Osteocyte (in vitro differentiated cells): ENCODE measurements around the gene C15orf62. TPM values are rescaled to one million over a fixed set of nuclear protein-coding genes. Genes with fewer than 3 reads are reported as not detected.

ENCODE experiments used
- DNase-seq: peaks from one replicate; pipeline ENCODE4 v3.0.0; 2021; ENCODE audit warnings: mixed read lengths; ENCODE audit not compliant: unreplicated experiment; ENCODE audit errors: extremely low spot score
- H3K27ac Mint-ChIP-seq: one replicate; pipeline ENCODE4 v1.8.0; 2021; ENCODE audit warnings: mild to moderate bottlenecking, mixed read lengths; ENCODE audit not compliant: unreplicated experiment
- H3K27me3 Mint-ChIP-seq: one replicate; pipeline ENCODE4 v1.8.0; 2021; ENCODE audit warnings: mixed read lengths; ENCODE audit not compliant: unreplicated experiment
- H3K36me3 Mint-ChIP-seq: one replicate; pipeline ENCODE4 v1.8.0; 2021; ENCODE audit warnings: mixed read lengths; ENCODE audit not compliant: unreplicated experiment
- H3K4me1 Mint-ChIP-seq: one replicate; pipeline ENCODE4 v1.8.0; 2021; ENCODE audit warnings: mixed read lengths; ENCODE audit not compliant: unreplicated experiment
- H3K4me3 Mint-ChIP-seq: one replicate; pipeline ENCODE4 v1.8.0; 2021; ENCODE audit warnings: mild to moderate bottlenecking, moderate library complexity, mixed read lengths; ENCODE audit not compliant: unreplicated experiment
- H3K9me3 Mint-ChIP-seq: one replicate; pipeline ENCODE4 v1.8.0; 2021; ENCODE audit warnings: mixed read lengths; ENCODE audit not compliant: unreplicated experiment
- CTCF ChIP-seq: fragments of 200-600 bp; sonication (generic); IDR thresholded peaks from 2 replicates; pipeline ENCODE4 v1.5.0; 2021; ENCODE audit warnings: antibody characterized with exemption, mild to moderate bottlenecking, moderate library complexity
- total RNA-seq: library from RNA; stranded (reverse); gene quantifications from 2 replicates; pipeline ENCODE4 v1.2.1, GENCODE V29; 2021

C15orf62 gene
- total RNA-seq, 1 donor from 2014 or later = not detected

- H3K27me3 Mint-ChIP-seq = no peaks in the 10 kb centered on the region
- no peak for DNase-seq
- no peak overlapping the region for H3K4me3 Mint-ChIP-seq
- H3K27ac Mint-ChIP-seq = peak overlapping the region; percentile 73
- TF ChIP-seq CTCF = no peak
- H3K36me3 Mint-ChIP-seq = peaks cover 8% of the 10 kb centered on the region
- H3K4me1 Mint-ChIP-seq = peaks cover 28% of the 10 kb centered on the region
- H3K9me3 Mint-ChIP-seq = no peaks in the 10 kb centered on the region
Observed at GRCh38 chr15:40787344-40787841, 17.6 kb downstream of the C15orf62 start.

- H3K36me3 Mint-ChIP-seq = peaks cover 7% of the 10 kb centered on the region
- H3K4me3 Mint-ChIP-seq = no peak overlapping the region
- no peaks in the 10 kb centered on the region for H3K9me3 Mint-ChIP-seq
- H3K27me3 Mint-ChIP-seq = no peaks in the 10 kb centered on the region
- H3K27ac Mint-ChIP-seq = peak overlapping the region; percentile 73
- no peak for DNase-seq
- no peak for TF ChIP-seq CTCF
- peaks cover 28% of the 10 kb centered on the region for H3K4me1 Mint-ChIP-seq
Observed at GRCh38 chr15:40787991-40788390, 18.2 kb downstream of the C15orf62 start.

DNA sequence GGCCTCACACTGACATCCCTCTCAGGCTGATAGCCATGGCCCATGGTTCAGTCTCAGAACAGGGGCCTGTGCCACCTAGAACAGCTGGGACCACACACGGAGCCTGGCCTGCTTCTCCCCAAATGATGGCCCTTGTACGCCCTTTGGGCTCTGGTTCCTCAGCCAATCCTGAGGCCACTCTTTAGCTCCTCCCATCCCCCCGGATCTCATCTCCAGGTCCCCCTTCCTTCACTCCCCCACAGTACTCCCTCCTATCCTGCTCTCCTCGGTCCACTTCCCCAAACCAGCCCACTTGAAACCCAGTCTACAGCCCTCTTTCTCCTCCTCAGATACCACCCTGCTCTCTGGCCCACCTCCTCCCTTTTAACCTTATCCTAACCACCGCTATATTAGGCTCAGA lies 19.3 kb downstream of the C15orf62 start:
- Mint-ChIP-seq H3K9me3 (no peaks in the 10 kb centered on the region), H3K27me3 (no peaks in the 10 kb centered on the region), H3K4me3 (no peak overlapping the region), H3K4me1 (peaks cover 37% of the 10 kb centered on the region), H3K27ac (no peak overlapping the region), H3K36me3 (peaks cover 6% of the 10 kb centered on the region)
- no peak for TF ChIP-seq CTCF
- DNase-seq = no peak

- H3K4me1 Mint-ChIP-seq = peaks cover 37% of the 10 kb centered on the region
- no peak overlapping the region for H3K27ac Mint-ChIP-seq
- no peak for DNase-seq
- no peaks in the 10 kb centered on the region for H3K9me3 Mint-ChIP-seq
- peaks cover 4% of the 10 kb centered on the region for H3K36me3 Mint-ChIP-seq
- H3K4me3 Mint-ChIP-seq = no peak overlapping the region
- no peak for TF ChIP-seq CTCF
- H3K27me3 Mint-ChIP-seq = no peaks in the 10 kb centered on the region
Observed at GRCh38 chr15:40789999-40790398, 20.2 kb downstream of the C15orf62 start.

DNA sequence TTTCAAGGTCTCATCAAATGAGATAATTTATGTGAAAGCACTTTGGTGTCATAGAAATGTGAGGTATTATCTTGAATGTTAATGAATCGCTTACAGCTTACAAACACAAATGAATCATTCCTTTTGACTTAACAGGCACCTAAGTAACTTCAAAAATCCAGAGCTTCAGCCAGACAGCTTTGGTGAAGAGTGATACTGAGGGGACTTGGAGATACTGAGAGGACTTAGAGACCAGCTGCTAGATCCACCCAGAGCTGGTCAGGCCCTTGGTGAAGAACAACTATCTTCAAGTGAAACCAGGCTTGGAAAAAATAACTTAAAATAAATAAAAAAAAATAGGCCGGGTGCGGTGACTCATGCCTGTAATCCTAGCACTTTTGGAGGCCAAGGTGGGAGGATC lies 20.9 kb downstream of the C15orf62 start:
- TF ChIP-seq CTCF = no peak
- no peak for DNase-seq
- no peak overlapping the region for H3K4me3 Mint-ChIP-seq
- no peaks in the 10 kb centered on the region for H3K27me3 Mint-ChIP-seq
- H3K4me1 Mint-ChIP-seq = peaks cover 40% of the 10 kb centered on the region
- no peaks in the 10 kb centered on the region for H3K9me3 Mint-ChIP-seq
- H3K36me3 Mint-ChIP-seq = peaks cover 4% of the 10 kb centered on the region
- no peak overlapping the region for H3K27ac Mint-ChIP-seq
